Natural killer cell (primary cell): Measurements from ENCODE around the gene CUL3. TPM values are rescaled to one million over a fixed set of nuclear protein-coding genes. Genes with fewer than 3 reads are reported as not detected.

ENCODE experiments used
- ATAC-seq, 3 donors: fragments of 150-1000 bp in 2 of 3; fragments of 200-7000 bp in 1 of 3; cut with Tn5 transposase; 1 replicate in 1 of 3; 2 replicates in 2 of 3; pipeline ENCODE4 v1.10.0; 2021; ENCODE audit warnings: mild to moderate bottlenecking in 2 of 3, moderate library complexity in 2 of 3
- DNase-seq, 2 donors: peaks; one replicate each; pipeline versions ENCODE4 v3.0.0 to v3.0.0-alpha.2; 2013 to 2021; ENCODE audit warnings: mixed read lengths in 1 of 2
- H3K27ac ChIP-seq: one replicate; pipeline ENCODE4 v1.5.1; 2013; ENCODE audit warnings: mild to moderate bottlenecking, low read length
- H3K27me3 ChIP-seq: one replicate; pipeline ENCODE4 v1.6.1; 2013; ENCODE audit warnings: low read length; ENCODE audit not compliant: control insufficient read depth, insufficient read depth
- H3K36me3 ChIP-seq: one replicate; pipeline ENCODE4 v1.6.1; 2013; ENCODE audit warnings: low read length; ENCODE audit not compliant: control insufficient read depth, insufficient read depth
- H3K4me1 ChIP-seq: one replicate; pipeline ENCODE4 v1.6.1; 2013; ENCODE audit warnings: low read length; ENCODE audit not compliant: control insufficient read depth, insufficient read depth
- H3K4me3 ChIP-seq: one replicate; pipeline ENCODE4 v1.5.1; 2013; ENCODE audit warnings: low read length
- H3K9me3 ChIP-seq: one replicate; pipeline ENCODE4 v1.6.1; 2013; ENCODE audit warnings: low read length; ENCODE audit not compliant: control insufficient read depth, insufficient read depth
- H3K27ac Mint-ChIP-seq, 2 donors: one replicate each; pipeline ENCODE4 v1.8.0; 2022; ENCODE audit warnings: mild to moderate bottlenecking in 2 of 2, mixed read lengths in 2 of 2, moderate library complexity in 1 of 2
- H3K27me3 Mint-ChIP-seq, 2 donors: one replicate each; pipeline ENCODE4 v1.8.0; 2022; ENCODE audit warnings: low read depth in 2 of 2, mixed read lengths in 2 of 2
- H3K36me3 Mint-ChIP-seq: one replicate; pipeline ENCODE4 v1.8.0; 2022; ENCODE audit warnings: mixed read lengths
- H3K4me1 Mint-ChIP-seq, 2 donors: one replicate each; pipeline ENCODE4 v1.8.0; 2022; ENCODE audit warnings: mixed read lengths in 2 of 2
- H3K4me3 Mint-ChIP-seq: one replicate; pipeline ENCODE4 v1.8.0; 2022; ENCODE audit warnings: mild to moderate bottlenecking, moderate library complexity, mixed read lengths
- H3K9me3 Mint-ChIP-seq, 2 donors: one replicate each; pipeline ENCODE4 v1.8.0; 2022; ENCODE audit warnings: mixed read lengths in 2 of 2
- WGBS: methylation state at CpG from one replicate; pipeline ENCODE4 v1.1.7; 2013; ENCODE audit warnings: missing lambda C conversion rate; ENCODE audit not compliant: insufficient coverage; 5-methylcytosine and 5-hydroxymethylcytosine counted together
- intact Hi-C: fragments of 100-400 bp; cut with micrococcal nuclease; formaldehyde crosslinking; loops from one replicate; pipeline ENCODE4 v1.14.2; 2022
- total RNA-seq, 4 donors: library from RNA; stranded (reverse); fragments of 120-200 nt in 1 of 4; gene quantifications; one replicate each; pipeline versions ENCODE4 v1.2.3 to v1.2.4, GENCODE V29; 2013 to 2022
- TF ChIP-seq, protein P1 (sequence below): fragments of 200-600 bp; IDR thresholded peaks from one replicate; pipeline ENCODE4 v1.8.0; 2022; ENCODE audit warnings: antibody characterized with exemption

CUL3 gene
- total RNA-seq, 3 donors from 2014 or later (not counting 1 experiment from before 2014, with no cell fraction given), result 102 to 125 (median 115) TPM

DNA sequence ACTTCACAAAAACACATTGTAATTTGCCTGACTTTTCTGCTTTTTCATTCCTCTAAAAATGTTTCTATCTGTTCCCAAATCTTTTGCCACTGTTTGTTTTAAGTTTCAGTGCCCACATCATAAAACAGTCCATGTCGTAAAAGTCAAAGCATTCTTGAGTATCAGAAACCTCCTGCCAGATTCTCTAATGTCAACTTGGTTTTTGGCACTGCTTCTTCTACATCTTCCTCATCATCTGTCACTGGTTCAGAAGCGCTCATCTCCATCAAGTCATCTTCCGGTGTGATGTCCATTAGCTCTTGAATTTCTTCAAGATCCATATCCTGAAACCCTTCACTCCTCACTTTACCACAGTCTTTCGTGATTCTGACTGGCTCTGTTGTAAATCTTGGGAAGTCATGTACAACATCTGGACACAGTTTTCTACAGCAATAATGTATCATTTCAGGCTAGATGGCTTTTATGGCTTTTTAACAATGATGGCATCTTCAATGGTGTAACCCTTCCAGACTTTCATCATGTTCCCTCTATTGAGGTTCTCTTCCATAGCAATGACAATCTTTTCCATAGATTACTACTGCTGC, 19.6 kb downstream of the CUL3 start:
- intact Hi-C loops, result no loop called here
- TF ChIP-seq, protein P1, sequence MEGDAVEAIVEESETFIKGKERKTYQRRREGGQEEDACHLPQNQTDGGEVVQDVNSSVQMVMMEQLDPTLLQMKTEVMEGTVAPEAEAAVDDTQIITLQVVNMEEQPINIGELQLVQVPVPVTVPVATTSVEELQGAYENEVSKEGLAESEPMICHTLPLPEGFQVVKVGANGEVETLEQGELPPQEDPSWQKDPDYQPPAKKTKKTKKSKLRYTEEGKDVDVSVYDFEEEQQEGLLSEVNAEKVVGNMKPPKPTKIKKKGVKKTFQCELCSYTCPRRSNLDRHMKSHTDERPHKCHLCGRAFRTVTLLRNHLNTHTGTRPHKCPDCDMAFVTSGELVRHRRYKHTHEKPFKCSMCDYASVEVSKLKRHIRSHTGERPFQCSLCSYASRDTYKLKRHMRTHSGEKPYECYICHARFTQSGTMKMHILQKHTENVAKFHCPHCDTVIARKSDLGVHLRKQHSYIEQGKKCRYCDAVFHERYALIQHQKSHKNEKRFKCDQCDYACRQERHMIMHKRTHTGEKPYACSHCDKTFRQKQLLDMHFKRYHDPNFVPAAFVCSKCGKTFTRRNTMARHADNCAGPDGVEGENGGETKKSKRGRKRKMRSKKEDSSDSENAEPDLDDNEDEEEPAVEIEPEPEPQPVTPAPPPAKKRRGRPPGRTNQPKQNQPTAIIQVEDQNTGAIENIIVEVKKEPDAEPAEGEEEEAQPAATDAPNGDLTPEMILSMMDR, result no peak
- 98% methylated on average over 4 of the region's 4 CpGs for WGBS
- Histone ChIP-seq H3K27ac (no peak overlapping the region), H3K36me3 (no peaks in the 10 kb centered on the region), H3K27me3 (no peaks in the 10 kb centered on the region), H3K4me3 (no peak overlapping the region), H3K4me1 (peaks cover 12% of the 10 kb centered on the region), H3K9me3 (no peaks in the 10 kb centered on the region)
- ATAC-seq (no peak), DNase-seq (no peak)
- no peaks in the 10 kb centered on the region for H3K9me3 Mint-ChIP-seq
- H3K36me3 Mint-ChIP-seq, result no peaks in the 10 kb centered on the region
- peak overlapping the region in 1 of 2 donors; percentile 26 for H3K27ac Mint-ChIP-seq
- no peak overlapping the region for H3K4me3 Mint-ChIP-seq
- H3K4me1 Mint-ChIP-seq, result peaks cover 61 to 67% of the 10 kb centered on the region in 2 donors
- no peaks in the 10 kb centered on the region for H3K27me3 Mint-ChIP-seq

DNA sequence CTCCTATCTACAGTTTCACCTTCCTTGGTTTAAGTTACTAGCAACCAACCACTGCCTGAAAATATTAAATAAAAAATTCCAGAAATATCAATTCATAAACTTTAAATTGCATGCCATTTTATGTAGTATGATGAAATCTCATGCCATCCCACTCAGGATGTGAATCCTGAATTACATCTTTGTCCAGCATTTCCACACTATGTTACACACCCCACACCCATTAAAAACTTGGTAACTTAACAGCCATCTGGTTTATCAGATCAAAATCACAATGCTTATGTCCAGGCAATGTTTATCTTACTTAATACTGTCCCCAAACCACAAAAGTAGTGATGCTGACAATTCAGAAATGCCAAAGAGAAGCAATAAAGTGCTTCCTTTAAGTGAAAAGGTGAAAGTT, 21.6 kb downstream of the CUL3 start:
- Histone ChIP-seq H3K27ac (no peak overlapping the region), H3K36me3 (no peaks in the 10 kb centered on the region), H3K4me1 (peaks cover 12% of the 10 kb centered on the region), H3K4me3 (no peak overlapping the region), H3K9me3 (no peaks in the 10 kb centered on the region), H3K27me3 (no peaks in the 10 kb centered on the region)
- H3K27me3 Mint-ChIP-seq, result no peaks in the 10 kb centered on the region
- peak overlapping the region in 1 of 2 donors; percentile 19 for H3K27ac Mint-ChIP-seq
- H3K9me3 Mint-ChIP-seq, result no peaks in the 10 kb centered on the region
- TF ChIP-seq, protein P1, result no peak
- H3K4me1 Mint-ChIP-seq, result peaks cover 55% of the 10 kb centered on the region in 2 donors
- no peaks in the 10 kb centered on the region for H3K36me3 Mint-ChIP-seq
- no peak for DNase-seq
- no peak overlapping the region for H3K4me3 Mint-ChIP-seq
- ATAC-seq, result no peak
- intact Hi-C loops, result no loop called here

DNA sequence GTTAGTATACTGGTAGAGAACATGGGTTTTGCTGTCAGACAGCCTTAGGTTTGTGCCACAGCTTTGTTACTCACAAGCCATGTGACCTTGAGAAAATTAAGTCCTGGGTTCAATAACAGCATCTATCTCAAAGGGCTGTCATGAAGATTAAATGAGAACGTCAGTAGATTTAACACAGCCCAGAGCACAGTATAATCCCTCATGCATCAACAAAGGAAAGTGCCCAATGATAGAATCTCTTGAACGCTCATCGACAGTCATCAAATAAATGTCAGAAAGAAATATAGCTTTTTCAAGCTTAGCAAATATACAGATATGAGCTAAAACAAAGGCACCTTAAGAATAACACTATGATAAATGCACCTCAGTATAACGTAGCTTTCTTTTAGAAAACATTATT, 22.3 kb downstream of the CUL3 start:
- H3K4me3 Mint-ChIP-seq, result no peak overlapping the region
- no peaks in the 10 kb centered on the region for H3K36me3 Mint-ChIP-seq
- H3K9me3 ChIP-seq, result no peaks in the 10 kb centered on the region
- no peak overlapping the region for H3K27ac ChIP-seq
- H3K4me1 ChIP-seq, result peaks cover 12% of the 10 kb centered on the region
- ATAC-seq (no peak), DNase-seq (no peak)
- peaks cover under 1% of the 10 kb centered on the region for H3K36me3 ChIP-seq
- no peaks in the 10 kb centered on the region for H3K27me3 ChIP-seq
- WGBS, result 91% methylated on average over 4 of the region's 4 CpGs
- no peaks in the 10 kb centered on the region for H3K27me3 Mint-ChIP-seq
- no peak overlapping the region for H3K4me3 ChIP-seq
- no peaks in the 10 kb centered on the region for H3K9me3 Mint-ChIP-seq
- intact Hi-C loops, result no loop called here
- H3K27ac Mint-ChIP-seq, result no peak overlapping the region
- TF ChIP-seq, protein P1, result no peak
- peaks cover 56 to 59% of the 10 kb centered on the region in 2 donors for H3K4me1 Mint-ChIP-seq
